Naive B cell (primary cell): ENCODE data around the gene DAB2. TPM values are rescaled to one million over a fixed set of nuclear protein-coding genes. Genes with fewer than 3 reads are reported as not detected.
"Not testable (repeated sequence)": the region's sequence is repeated elsewhere in the genome, so short reads cannot be mapped to it uniquely, and the experiment has no call there.

Source experiments
- ATAC-seq, 2 donors: fragments of 150-1000 bp; cut with Tn5 transposase; 2 replicates each; pipeline ENCODE4 v1.10.0; 2021; ENCODE audit warnings: low read depth in 2 of 2, mild to moderate bottlenecking in 2 of 2, moderate library complexity in 2 of 2
- DNase-seq: peaks from one replicate; pipeline ENCODE4 v3.0.0; 2022
- H3K27ac Mint-ChIP-seq, 6 donors: one replicate each; pipeline ENCODE4 v1.8.0; 2020 to 2022; ENCODE audit warnings: mild to moderate bottlenecking in 6 of 6, mixed read lengths in 6 of 6, moderate library complexity in 5 of 6, inconsistent platforms in 2 of 6
- H3K27me3 Mint-ChIP-seq, 3 donors: one replicate each; pipeline ENCODE4 v1.8.0; 2021 to 2022; ENCODE audit warnings: mixed read lengths in 3 of 3, mild to moderate bottlenecking in 1 of 3
- H3K36me3 Mint-ChIP-seq, 2 donors: one replicate each; pipeline ENCODE4 v1.8.0; 2020 to 2022; ENCODE audit warnings: mixed read lengths in 2 of 2, inconsistent platforms in 1 of 2, mild to moderate bottlenecking in 1 of 2
- H3K4me1 Mint-ChIP-seq, 3 donors: one replicate each; pipeline ENCODE4 v1.8.0; 2020 to 2022; ENCODE audit warnings: mixed read lengths in 3 of 3, inconsistent platforms in 1 of 3, mild to moderate bottlenecking in 1 of 3, moderate library complexity in 1 of 3
- H3K4me3 Mint-ChIP-seq, 8 donors: one replicate each; pipeline ENCODE4 v1.8.0; 2020 to 2022; ENCODE audit warnings: mild to moderate bottlenecking in 8 of 8, mixed read lengths in 8 of 8, moderate library complexity in 8 of 8, inconsistent platforms in 2 of 8
- H3K9me3 Mint-ChIP-seq, 7 donors: one replicate each; pipeline ENCODE4 v1.8.0; 2020 to 2022; ENCODE audit warnings: mixed read lengths in 7 of 7, mild to moderate bottlenecking in 5 of 7, inconsistent platforms in 2 of 7, moderate library complexity in 1 of 7
- polyA plus RNA-seq, 6 donors: library from polyadenylated mRNA; unstranded; fragments of 300-500 nt; fragmentation: Illumina TruSeq; gene quantifications; one replicate each; pipeline ENCODE4 v1.2.3, GENCODE V29; 2021; ENCODE audit warnings: low read depth in 6 of 6

Gene DAB2
- polyA plus RNA-seq, 6 donors from 2014 or later, result 0.17 to 2.0 (median 0.95) TPM

GRCh38 chr5:39356263-39356662 is 68.5 kb downstream of the DAB2 start:
- Mint-ChIP-seq H3K9me3 (peaks cover 4 to 17% (median 13%) of the 10 kb centered on the region in 7 donors), H3K36me3 (peaks cover 3 to 9% of the 10 kb centered on the region in 2 donors)

GRCh38 chr5:39355324-39355723 is 69.5 kb downstream of the DAB2 start:
- Mint-ChIP-seq H3K4me1 (peaks cover 0 to 8% (median 0%) of the 10 kb centered on the region in 3 donors), H3K9me3 (peaks cover 4 to 24% (median 19%) of the 10 kb centered on the region in 7 donors), H3K27me3 (peaks cover 0 to 10% (median 9%) of the 10 kb centered on the region in 3 donors), H3K4me3 (no peak overlapping the region), H3K36me3 (peaks cover 4 to 9% of the 10 kb centered on the region in 2 donors), H3K27ac (peak overlapping the region in 1 of 6 donors; percentile 6)
- DNase-seq, result no peak
- ATAC-seq, result no peak

More at GRCh38 chr5:39356263-39356662, 68.5 kb downstream of the DAB2 start:
- DNase-seq (no peak), ATAC-seq (no peak)
- Mint-ChIP-seq H3K27ac (no peak overlapping the region), H3K4me1 (peaks cover 0 to 8% (median 0%) of the 10 kb centered on the region in 3 donors), H3K27me3 (peaks cover 0 to 10% (median 9%) of the 10 kb centered on the region in 3 donors), H3K4me3 (no peak overlapping the region)

GRCh38 chr5:39353717-39354399 is 70.9 kb downstream of the DAB2 start:
- Mint-ChIP-seq H3K4me3 (no peak overlapping the region), H3K36me3 (peaks cover 4 to 17% of the 10 kb centered on the region in 2 donors), H3K9me3 (peaks cover 13 to 38% (median 27%) of the 10 kb centered on the region in 7 donors), H3K27ac (no peak overlapping the region), H3K27me3 (peaks cover 9 to 10% (median 9%) of the 10 kb centered on the region in 3 donors), H3K4me1 (peaks cover 0 to 8% (median 0%) of the 10 kb centered on the region in 3 donors)
- ATAC-seq, result no peak
- DNase-seq, result no peak

GRCh38 chr5:39352951-39353350 is 71.8 kb downstream of the DAB2 start:
- H3K4me3 Mint-ChIP-seq, result no peak overlapping the region
- H3K36me3 Mint-ChIP-seq, result peaks cover 4 to 17% of the 10 kb centered on the region in 2 donors
- no peak overlapping the region for H3K27ac Mint-ChIP-seq
- peaks cover 13 to 38% (median 27%) of the 10 kb centered on the region in 7 donors for H3K9me3 Mint-ChIP-seq
- DNase-seq (no peak), ATAC-seq (no peak)
- H3K4me1 Mint-ChIP-seq, result peaks cover 0 to 8% (median 0%) of the 10 kb centered on the region in 3 donors
- H3K27me3 Mint-ChIP-seq, result peaks cover 9 to 10% (median 9%) of the 10 kb centered on the region in 3 donors

- H3K4me1 Mint-ChIP-seq, result peaks cover 0 to 8% (median 0%) of the 10 kb centered on the region in 3 donors
- no peak overlapping the region for H3K27ac Mint-ChIP-seq
- no peak overlapping the region for H3K4me3 Mint-ChIP-seq
- ATAC-seq, result no peak
- peaks cover 4 to 17% of the 10 kb centered on the region in 2 donors for H3K36me3 Mint-ChIP-seq
- H3K9me3 Mint-ChIP-seq, result peaks cover 13 to 40% (median 27%) of the 10 kb centered on the region in 7 donors
- DNase-seq, result no peak
- peaks cover 3 to 10% (median 9%) of the 10 kb centered on the region in 3 donors for H3K27me3 Mint-ChIP-seq
Measured at GRCh38 chr5:39352170-39352569, 72.6 kb downstream of the DAB2 start.

GRCh38 chr5:39349484-39349883 is 75.3 kb downstream of the DAB2 start:
- Mint-ChIP-seq H3K4me3 (no peak overlapping the region), H3K36me3 (peaks cover 4 to 17% of the 10 kb centered on the region in 2 donors), H3K27ac (peak overlapping the region in 2 of 6 donors; percentile 12 to 51), H3K9me3 (peaks cover 13 to 47% (median 27%) of the 10 kb centered on the region in 7 donors), H3K4me1 (peaks cover 0 to 8% (median 0%) of the 10 kb centered on the region in 3 donors), H3K27me3 (peaks cover 4 to 14% (median 9%) of the 10 kb centered on the region in 3 donors)
- no peak for DNase-seq
- no peak for ATAC-seq

GRCh38 chr5:39342460-39342859 is 82.3 kb downstream of the DAB2 start:
- no peak for DNase-seq
- Mint-ChIP-seq H3K27ac (no peak overlapping the region), H3K36me3 (peaks cover 0 to 5% of the 10 kb centered on the region in 2 donors), H3K9me3 (peaks cover 0 to 9% (median 2%) of the 10 kb centered on the region in 7 donors), H3K4me1 (no peaks in the 10 kb centered on the region), H3K27me3 (peaks cover 9 to 46% (median 46%) of the 10 kb centered on the region in 3 donors), H3K4me3 (no peak overlapping the region)
- ATAC-seq, result no peak

GRCh38 chr5:39341896-39342295 is 82.9 kb downstream of the DAB2 start:
- no peak overlapping the region for H3K4me3 Mint-ChIP-seq
- peaks cover 9 to 46% (median 46%) of the 10 kb centered on the region in 3 donors for H3K27me3 Mint-ChIP-seq
- DNase-seq, result no peak
- H3K9me3 Mint-ChIP-seq, result peaks cover 0 to 9% (median 2%) of the 10 kb centered on the region in 7 donors
- peaks cover 0 to 5% of the 10 kb centered on the region in 2 donors for H3K36me3 Mint-ChIP-seq
- no peak for ATAC-seq
- H3K27ac Mint-ChIP-seq, result no peak overlapping the region
- H3K4me1 Mint-ChIP-seq, result no peaks in the 10 kb centered on the region

GRCh38 chr5:39340506-39340905 is 84.3 kb downstream of the DAB2 start:
- Mint-ChIP-seq H3K9me3 (peaks cover 0 to 9% (median 2%) of the 10 kb centered on the region in 7 donors), H3K4me1 (no peaks in the 10 kb centered on the region)

GRCh38 chr5:39337252-39337915 is 87.4 kb downstream of the DAB2 start:
- Mint-ChIP-seq H3K27ac (no peak overlapping the region), H3K36me3 (peaks cover 0 to under 1% of the 10 kb centered on the region in 2 donors), H3K4me3 (no peak overlapping the region), H3K27me3 (peaks cover 9 to 28% (median 20%) of the 10 kb centered on the region in 3 donors), H3K9me3 (peaks cover 0 to 9% (median 5%) of the 10 kb centered on the region in 7 donors), H3K4me1 (no peaks in the 10 kb centered on the region)
- no peak for DNase-seq
- no peak for ATAC-seq

More at GRCh38 chr5:39340506-39340905, 84.3 kb downstream of the DAB2 start:
- no peak for DNase-seq
- peaks cover 9 to 46% (median 42%) of the 10 kb centered on the region in 3 donors for H3K27me3 Mint-ChIP-seq
- H3K4me3 Mint-ChIP-seq, result no peak overlapping the region
- no peak overlapping the region for H3K27ac Mint-ChIP-seq
- peaks cover 0 to 5% of the 10 kb centered on the region in 2 donors for H3K36me3 Mint-ChIP-seq
- ATAC-seq, result no peak

GRCh38 chr5:39334296-39334695 is 90.5 kb downstream of the DAB2 start:
- H3K27me3 Mint-ChIP-seq, H3K4me3 Mint-ChIP-seq, H3K27ac Mint-ChIP-seq, H3K4me1 Mint-ChIP-seq, DNase-seq, H3K9me3 Mint-ChIP-seq, ATAC-seq, H3K36me3 Mint-ChIP-seq: not testable (repeated sequence)

- no peak overlapping the region for H3K4me3 Mint-ChIP-seq
- H3K36me3 Mint-ChIP-seq, result no peaks in the 10 kb centered on the region
- DNase-seq (no peak), ATAC-seq (no peak)
- peaks cover 0 to 3% (median 0%) of the 10 kb centered on the region in 3 donors for H3K27me3 Mint-ChIP-seq
- H3K4me1 Mint-ChIP-seq, result no peaks in the 10 kb centered on the region
- H3K27ac Mint-ChIP-seq, result no peak overlapping the region
- H3K9me3 Mint-ChIP-seq, result peaks cover 0 to 9% (median 4%) of the 10 kb centered on the region in 7 donors
Measured at GRCh38 chr5:39333104-39333503, 91.7 kb downstream of the DAB2 start.

- Mint-ChIP-seq H3K4me3 (no peak overlapping the region), H3K9me3 (peaks cover 0 to 9% (median 4%) of the 10 kb centered on the region in 7 donors), H3K27ac (no peak overlapping the region), H3K27me3 (no peaks in the 10 kb centered on the region), H3K4me1 (no peaks in the 10 kb centered on the region), H3K36me3 (no peaks in the 10 kb centered on the region)
- DNase-seq, result no peak
- ATAC-seq, result no peak
Measured at GRCh38 chr5:39331861-39332381, 92.9 kb downstream of the DAB2 start.
